Glomerular visceral epithelial cell (primary cell): Measurements from ENCODE around the gene FNDC5.

Experiments
- DNase-seq: peaks from one replicate; pipeline ENCODE4 v3.0.0-alpha.2; 2016; ENCODE audit errors: extremely low spot score

FNDC5 gene

DNA sequence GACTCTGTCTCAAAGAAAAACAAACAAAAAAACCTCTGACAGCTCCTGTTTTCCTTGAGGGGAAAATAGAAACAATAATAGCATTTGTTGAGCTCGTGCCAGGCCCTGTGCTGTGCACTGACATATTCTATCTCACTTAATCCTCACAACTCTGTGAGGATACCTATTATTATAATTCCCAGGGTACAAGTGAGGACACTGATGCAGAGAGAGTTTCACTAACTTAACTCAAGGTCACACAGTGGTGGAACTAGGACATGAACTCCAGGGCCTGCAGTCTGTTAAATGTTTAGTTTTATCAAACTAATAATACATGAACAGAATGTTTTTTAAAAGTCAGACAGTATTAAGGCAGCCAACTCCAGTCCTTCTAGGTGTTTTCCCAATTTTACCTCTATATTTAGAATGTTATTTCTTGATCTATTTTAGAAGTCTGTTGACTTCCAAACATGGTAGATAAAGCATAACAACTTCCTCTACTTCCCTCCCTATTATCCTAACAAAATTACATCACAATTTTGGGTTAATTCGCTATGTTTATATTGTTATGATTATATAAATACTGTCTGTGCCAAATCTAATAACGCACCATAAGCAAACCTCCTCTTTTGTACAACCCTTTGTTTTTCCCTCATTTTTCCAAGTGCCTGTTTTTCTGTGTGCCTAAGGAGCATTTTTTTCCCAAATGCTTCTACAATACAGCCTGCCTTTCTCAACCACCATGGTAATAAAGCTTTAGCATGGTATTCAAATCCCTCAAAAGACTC, 4.9 kb downstream of the FNDC5 start:
- DNase-seq: no peak

DNA sequence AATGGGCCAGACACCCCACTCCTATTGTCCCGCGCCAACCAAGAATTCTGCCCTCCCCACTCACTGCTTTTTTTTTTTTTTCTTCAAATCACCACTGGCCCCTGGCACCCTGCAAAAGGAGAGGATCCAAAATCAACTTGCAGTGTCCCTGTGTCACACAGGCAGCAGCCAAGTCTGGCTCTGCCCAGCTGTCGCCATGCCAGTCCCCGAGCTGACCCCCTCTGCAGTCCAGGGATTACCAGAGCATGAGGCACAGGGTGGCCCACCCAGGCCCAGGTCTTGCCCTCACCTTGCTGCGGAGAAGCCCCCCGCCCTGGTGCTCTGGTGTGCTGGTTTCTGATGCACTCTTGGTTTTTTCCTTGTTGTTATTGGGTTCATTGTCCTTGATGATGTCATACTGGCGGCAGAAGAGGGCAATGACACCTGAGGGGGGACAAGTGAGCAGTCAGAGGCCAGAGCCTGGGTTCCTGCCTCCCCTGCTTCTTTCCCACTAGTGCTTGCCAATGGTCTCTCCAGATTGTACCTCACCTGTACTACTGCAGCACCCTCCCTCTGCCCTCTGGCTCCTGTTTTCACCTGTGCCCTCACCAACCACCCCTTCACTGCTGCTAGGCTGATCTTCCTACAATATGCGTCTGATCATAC, 6.2 kb downstream of the FNDC5 start:
- no peak for DNase-seq

DNA sequence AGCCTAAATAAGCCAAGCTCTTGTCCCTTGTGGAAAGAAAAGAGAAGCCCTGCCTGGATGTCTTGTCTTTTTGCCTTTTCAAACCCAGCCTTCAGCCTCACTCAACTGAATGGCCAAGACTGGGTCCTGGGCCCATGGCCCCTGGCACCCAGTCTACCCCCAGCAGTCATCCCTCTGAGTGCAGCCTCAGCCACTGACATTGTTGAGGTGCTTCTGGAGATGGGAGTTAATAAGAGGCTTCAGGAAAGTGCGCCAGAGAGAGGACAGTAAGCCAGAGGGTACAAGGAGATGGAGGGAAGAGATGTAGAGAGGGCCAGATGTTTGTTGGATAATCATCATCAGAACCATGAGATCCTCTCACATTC, 6.8 kb downstream of the FNDC5 start:
- DNase-seq: no peak

DNA sequence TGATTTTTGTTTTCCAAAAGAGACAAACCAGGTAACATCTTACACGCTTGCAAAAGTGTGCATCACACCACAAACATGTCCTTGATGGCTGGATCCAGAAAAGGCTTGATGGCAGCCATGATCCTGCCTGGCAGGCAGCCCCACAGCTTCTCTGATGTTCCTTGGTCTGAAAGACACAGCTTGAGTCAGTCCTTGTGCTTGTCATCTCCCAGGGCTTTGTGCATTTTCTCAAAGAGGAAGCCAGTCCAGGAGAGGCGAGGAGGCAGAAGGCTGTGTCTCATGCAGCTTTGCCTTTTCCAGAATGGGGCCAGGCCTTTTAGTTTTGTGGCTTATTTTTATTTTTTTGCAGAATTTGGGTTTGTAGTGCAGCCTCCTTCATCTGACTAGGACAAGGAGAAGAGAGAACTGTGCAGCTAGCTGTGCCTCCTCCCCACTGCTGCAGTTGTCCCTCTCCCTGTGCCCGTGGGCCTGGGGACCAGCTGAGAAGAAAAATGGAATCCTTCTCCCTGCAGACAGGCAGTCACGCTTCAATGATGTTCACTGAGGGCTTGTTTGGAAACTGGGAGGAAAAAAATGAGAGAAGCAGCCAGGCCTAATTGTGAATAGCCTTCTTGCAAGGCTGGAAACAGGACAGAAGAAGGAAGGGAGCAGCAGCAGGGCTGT, 7.4 kb downstream of the FNDC5 start:
- no peak for DNase-seq

DNA sequence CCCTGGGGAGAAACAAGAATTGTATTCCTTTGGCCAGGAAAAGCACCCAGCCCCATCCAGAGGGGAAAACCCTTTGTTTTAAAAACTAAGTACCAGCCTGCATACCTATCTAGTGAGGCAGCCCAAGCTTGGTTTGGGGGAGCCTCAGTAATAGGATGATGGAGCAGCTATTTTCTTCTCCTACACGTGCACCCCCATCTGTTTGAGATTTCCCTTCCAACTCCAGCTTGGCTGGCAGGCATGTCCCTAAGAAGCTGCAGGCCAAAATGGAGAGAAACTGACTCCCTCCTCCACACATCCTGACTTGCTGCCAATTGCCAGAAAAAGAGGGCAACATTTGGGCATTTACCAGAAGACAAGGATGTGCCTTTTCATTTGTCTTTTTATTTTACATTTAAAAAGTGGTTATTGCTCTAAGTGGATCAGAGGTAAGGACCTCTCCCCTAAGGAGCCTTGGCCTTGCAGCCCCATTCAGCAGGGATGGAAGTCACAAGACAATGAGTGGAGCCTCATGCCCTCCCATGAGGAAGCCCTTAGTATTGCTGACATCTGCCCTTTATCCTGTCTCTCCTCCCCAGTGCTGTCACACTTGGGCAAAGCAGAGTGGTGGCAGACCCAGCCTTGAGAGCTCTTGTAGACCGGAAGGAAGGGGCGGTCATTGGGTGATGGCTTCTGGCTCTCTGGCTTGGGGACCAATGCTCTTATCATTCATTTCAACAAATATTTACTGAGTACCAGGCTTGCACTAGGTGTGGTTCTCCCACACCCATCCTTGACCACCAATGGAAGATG, 8.6 kb downstream of the FNDC5 start:
- DNase-seq: peak; percentile 24

DNA sequence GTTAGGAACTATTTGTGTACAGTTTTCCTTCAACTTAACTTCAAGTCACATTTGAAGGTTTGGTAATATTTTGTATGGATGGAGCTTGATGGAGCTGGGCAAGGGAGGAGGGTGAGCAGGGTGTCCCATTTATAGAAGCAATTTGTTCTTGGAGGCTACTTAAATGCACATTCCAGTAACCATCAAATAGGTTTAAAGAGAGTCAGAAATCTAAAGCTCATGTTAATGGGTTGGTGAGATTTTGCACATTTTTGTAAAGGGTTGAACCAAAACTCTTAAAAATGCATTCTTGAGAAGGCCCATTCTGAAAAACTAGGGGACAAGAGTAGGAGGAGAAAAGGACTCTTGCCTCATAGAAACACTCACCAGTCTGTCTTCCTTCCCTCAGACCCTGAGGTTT, 10.1 kb downstream of the FNDC5 start:
- DNase-seq: no peak

DNA sequence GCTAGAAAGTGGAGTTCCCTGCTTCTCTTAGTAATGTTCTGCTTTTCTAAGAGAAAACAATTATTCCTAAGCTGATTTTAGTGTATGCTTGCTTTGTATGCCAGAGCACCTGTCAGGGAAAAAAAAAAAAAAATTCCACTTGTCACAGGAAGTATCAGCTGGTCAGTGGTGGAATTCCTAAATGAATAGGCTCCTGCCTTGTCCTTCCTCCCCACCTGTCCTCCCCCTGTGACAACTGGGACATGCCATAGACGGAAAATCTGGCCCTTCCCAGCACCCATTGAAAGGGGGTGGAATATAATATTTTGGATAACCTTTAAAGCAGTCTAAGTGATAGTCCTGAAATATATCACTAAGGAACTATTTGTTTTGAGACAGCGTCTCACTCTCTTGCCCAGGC, 10.8 kb downstream of the FNDC5 start:
- no peak for DNase-seq

DNA sequence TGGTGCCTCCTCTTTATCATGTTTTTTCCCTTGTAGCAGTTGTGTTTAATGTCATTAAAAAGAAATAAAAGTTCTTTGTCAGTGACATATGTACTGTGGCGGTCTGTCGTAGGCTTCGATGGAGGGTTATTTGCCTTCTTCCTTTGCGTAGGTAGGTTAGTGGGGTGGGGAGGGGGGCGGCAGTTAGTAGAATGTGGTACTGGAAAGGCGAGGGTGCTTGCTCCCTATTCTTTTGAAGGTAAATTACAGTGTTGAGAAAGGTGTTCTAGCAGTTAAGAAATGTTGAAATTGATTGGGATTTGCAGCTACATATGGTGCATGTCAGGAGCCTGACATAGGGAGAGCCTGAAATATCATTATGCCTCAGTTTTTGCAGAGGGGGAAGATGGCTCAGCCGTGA, 11.9 kb downstream of the FNDC5 start:
- no peak for DNase-seq

DNA sequence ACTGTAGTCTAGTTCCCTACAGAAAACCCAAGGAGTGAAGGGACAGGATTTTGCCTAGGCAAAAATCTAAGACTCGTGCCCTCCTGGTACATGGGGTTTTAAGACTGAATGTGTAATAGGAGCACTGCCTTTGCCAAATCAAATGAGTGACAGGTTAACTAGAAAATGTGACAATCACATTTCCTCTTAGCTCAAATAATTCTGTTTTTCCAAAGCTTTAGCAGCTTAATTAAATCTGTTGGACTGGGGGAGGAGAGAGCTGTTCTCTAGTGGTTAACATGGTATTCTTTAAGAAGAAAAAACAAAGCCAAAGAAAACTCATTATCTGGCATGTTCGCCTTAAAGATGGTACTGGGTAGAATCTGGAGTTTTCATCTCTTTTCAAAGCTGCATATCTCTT, 12.6 kb downstream of the FNDC5 start:
- no peak for DNase-seq

DNA sequence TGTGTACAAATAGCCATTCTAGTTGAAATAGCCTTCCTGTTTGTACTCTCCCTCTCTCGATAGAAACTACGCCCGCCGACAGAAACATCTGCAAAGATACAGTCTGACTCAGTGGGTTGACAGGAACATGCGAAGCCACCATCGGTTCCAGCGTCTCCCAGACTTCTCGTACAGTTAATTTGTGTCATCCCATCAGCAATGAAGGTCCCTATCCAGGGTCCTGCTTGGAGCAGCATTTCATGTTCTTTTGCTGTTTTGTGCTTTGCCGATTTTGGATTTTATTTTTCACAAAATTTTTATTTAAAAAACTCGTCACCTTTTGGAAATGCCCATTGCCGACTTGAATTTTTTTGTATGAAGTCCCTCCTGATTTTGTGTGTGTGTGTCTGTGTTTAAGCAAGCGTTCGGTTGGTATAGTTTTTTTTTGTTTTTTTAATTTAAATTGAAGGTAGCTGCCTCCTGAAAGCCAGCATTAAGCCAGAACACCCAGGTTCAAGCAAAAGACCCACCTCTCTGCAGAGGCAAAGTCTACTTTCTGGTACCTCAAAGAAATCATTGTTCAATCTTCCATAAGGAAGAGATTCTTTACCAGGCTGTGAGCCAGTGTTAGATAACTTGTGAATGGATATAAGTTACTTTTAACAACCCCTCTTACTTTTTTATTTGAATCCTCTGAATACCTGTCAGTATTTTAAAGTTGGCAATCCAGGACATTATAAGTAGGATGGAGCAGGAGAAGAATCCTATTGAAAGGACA, 14.7 kb downstream of the FNDC5 start:
- DNase-seq: no peak

DNA sequence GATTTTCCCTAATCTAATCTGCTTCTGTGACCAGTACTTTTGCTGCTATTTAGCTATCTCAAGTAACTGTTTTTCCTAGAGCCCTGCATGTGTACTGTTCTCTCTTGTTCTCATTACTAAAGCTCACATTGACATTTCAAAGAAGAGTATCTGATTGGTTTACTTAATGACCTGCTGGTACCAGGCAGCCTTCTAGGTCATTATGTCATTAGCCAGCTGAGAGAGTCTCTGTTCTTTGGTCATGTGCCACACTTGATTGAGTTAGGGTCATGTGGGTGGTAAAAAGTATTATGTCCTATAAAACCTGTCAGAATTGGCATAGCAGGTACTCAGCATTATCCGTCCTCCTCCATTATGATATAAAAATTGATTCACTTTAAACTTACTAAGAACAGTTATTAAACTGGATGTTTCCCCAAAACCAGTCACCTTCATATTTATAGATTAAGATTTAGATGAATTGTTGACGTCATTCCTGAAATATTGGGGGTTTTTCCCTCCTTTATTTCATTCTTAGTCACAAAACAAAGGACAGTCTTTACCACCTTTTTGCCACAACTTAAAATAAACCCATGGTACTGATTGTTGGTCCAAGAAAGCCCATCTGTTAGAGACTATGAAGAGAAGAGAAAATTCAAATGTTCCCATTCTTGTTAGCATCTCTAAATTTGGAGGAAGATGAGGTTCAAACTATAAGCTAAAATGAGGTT, 22.2 kb downstream of the FNDC5 start:
- DNase-seq: no peak

DNA sequence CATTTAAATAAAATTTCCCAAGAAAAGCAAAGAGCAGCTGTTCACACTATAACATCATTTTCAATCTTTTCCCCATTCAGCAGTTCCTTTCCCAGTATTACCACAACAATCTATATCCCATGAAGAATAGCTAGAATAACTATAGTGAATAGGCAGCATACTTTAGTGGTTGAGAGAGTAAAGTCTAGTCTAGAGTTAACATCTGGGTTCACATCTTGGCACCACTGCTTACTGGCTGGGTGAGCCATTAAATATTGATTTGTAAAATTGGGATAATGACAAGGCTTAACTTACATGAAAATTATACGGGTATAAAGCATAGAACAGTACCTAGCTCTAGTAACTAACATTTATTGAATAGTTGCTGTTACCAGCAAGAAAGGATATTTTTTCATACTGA, 38.8 kb downstream of the FNDC5 start:
- no peak for DNase-seq

DNA sequence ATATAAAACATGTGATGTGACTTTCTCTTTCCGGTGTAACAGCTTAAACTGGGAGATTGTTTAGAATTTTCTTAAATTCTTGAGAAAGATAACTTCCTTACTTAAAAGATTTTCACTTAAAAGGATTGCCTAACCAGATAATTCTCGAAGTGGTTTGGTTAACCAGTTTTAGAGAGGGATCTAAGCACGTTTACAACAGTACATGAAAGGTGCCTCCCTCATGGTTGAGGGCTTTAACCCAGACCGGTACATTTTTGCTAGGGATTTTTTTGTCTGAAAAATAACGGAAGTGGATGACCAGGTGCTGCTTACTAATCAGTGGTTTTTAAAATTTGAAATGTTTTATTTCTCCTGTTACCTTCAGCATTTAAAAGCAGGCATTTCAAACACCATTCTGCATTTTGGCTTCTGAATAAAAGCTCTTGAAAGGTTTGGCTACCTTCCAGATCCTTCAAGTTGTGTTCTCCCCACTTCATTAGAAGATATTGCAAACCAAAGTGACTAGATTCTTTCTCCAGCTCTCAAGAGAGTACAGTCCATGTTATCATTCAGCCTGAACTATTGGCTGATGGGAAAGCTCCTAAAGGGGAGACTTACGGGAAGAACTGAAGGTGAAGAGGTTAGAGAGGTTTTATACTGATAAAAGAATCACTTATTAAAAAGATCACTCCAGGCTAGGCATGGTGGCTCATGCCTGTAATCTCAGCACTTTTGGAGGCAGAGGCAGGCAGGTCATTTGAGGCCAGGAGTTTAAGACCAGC, 40.4 kb downstream of the FNDC5 start:
- no peak for DNase-seq

DNA sequence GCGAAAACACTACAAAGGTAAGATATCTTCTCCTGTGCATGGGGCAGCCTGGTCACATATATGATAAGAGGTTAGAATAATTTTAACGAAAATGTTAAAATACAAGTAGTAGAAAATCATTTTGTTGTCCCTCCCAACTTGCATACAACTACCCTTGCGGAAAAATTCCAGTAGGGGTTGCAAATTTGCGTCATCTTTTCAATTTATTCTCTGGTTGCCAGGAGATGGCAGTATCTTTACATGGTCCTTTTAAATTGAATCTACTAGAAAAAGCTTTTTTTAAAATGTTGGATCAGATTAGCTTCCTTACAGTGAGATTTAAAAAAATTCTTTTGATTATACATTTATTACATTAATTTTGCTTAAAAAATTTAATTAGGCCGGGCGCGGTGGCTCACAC, 42.4 kb downstream of the FNDC5 start:
- DNase-seq: no peak

DNA sequence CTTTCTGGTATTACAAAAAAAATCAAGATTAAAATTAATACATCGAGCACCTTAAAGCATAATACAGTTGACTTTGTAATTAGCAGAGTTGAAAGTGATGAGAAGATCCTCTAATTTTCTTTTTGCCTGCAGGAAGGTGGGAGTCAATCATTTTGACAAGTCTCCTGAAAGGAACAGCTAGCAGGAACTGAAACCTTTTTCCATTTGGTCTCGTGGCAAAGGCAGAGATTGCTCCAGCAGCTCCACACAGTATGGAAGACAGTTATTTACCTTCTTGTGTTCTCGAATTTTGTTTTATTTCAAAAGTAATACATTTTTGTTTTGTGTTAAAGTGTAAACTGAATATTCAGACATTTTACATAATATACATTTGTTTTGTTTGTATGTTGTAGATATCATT, 45.5 kb downstream of the FNDC5 start:
- DNase-seq: no peak

DNA sequence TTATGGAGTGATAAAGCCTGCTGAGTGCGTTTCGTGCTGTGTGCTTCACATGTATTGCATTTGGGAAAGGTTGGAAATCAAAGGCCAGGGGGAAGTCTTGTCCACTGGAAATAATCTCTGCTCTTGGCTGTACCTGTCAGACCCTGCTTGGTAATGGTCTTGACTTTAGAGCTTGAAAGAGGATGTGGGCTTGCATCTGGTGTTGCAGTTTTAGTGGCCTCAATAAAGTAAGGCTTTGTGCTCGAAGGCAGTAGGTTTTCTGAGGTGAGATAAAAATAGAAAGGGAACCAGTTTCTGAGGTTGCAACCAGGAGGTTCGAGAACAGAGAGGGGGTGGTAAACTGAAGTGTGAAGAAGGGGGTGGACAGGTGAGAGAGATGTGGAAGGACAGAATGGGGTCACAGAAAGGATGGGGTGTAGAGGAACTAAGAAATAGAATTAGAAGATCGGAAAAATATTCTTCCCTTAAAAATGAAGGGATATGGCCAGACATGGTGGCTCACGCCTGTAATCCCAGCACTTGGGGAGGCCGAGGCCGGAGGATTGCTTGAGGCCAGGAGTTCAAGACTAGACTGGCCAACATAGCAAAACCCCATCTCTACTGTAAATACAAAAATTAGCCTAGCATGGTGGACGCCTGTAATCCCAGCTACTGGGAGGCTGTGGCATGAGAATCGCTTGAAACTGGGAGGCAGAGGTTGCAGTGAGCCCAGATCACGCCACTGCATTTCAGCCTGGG, 51.7 kb downstream of the FNDC5 start:
- no peak for DNase-seq

DNA sequence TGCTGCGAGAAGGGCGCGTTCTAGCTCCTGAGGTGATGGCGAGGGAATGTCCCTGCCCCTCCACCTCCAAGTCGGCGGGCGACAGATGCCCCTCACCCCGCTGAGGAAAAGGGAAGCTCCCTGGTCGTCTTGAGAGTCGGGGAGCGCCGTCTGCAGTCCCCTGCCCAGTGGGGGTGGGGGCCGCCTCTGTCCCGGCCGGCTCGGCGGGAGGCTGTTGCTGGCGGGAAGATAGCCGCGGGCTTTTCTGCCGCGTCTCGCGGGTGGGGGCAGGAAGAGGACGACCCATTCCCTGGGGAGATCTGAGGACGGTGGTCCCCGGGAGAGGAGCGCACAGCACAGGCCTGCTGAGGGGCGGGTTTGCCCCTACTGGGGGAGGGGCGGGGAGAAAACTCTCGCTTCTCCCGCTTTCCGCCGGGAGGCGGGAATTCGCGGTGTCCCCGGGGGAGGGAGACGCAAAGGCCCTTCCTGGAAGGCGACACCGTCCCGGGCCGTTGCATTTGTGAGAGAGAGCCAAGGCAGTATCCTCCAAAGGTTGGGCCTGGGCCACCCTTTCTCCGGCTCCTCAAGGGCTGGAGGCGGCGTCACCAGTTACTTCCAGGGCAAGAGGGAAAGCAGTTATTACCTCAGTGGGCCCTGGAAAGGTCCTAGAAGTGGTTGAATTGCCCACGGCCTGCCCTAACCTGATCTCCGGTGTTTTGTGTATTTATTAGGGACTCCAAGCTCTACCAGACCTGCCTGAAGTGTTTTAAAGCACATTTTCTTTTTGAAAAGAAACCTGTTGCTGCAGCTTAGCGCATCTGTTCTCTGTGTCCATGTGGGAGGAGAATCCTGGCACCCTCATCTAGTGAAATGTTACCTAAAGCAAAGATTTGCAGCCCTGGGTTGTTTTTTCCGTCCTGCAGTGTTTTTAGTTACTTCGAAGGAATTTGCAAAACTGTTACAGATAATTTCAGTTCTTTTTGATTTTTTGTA, 52.6 kb downstream of the FNDC5 start:
- DNase-seq: peak; percentile 79

DNA sequence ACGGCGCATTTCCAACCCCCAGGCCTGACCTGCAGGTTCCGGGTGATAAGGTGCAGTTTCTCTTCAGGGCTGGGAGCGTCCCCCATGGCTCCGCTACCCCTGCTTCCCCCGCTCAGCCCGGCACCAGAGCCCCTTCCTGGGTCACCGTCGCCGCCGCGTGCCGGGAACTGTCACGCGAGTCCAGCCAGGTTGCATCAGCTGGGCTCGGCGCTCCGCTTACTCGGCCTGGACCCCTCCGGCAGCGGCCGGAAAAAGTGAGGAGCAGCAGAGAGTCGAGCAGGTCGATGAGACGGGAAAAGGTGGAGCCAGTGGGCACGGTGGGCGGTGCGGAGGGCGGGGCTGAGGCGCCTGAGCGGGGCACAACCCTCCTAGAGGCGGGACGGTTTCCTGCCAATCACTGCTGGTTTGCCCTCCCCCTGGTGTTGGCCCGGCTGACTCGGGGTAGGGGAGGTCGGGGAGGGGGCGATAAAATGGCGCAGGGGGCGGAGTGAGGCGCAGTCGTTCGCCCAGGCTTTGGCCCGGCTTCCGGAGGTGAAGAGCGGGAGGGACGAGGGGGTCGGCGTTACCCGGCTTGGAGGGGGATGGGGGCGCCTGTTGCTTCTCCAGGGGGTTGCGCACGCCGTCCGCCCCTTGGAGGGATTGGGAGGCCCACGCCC, 53.4 kb downstream of the FNDC5 start, which contains the start of the genes S100PBP and YARS1:
Gene S100PBP, plus strand, starts transcription at position 495 of the 656 bp plus-strand sequence. CDS start 8,447 bp downstream, outside the sequence.
Gene YARS1, minus strand, starts transcription at position 200 of the 656 bp plus-strand sequence. Its CDS starts 114 bp downstream, at position 86.
- peak; percentile 98 for DNase-seq
